HG03378 (cell line): ENCODE results near the gene SETD1A.
A peak's percentile ranks its signal among the peaks of the same experiment; 100 is the strongest.
"Not testable (repeated sequence)": the region's sequence is repeated elsewhere in the genome, so short reads cannot be mapped to it uniquely, and the experiment has no call there.

Source experiments
- ATAC-seq: cut with Tn5 transposase; IDR thresholded peaks from one replicate; pipeline ENCODE4 v1.9.1; 2021; ENCODE audit warnings: mild to moderate bottlenecking, moderate library complexity; ENCODE audit not compliant: unreplicated experiment

Gene SETD1A

DNA sequence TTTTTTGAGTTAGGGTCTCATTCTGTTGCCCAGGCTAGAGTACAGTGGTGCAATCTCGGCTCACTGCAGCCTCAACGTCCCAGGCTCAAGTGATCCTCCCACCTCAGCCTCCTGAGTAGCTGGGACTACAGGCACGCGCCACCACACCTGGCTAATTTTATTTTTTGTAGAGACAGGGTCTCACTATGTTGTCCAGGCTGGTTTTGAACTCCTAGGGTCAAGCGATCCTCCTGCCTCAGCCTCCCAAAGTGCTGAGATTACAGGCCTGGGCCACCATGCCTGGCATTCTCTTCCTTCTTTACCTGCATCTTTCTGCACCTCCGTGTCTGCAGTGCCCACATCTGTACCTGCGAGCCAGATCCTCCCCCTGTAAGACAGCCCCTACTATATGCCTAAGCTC is 54.3 kb downstream of the SETD1A start:
- not testable (repeated sequence) for ATAC-seq

GRCh38 chr16:31013292-31013691 is 55.7 kb downstream of the SETD1A start:
- not testable (repeated sequence) for ATAC-seq

GRCh38 chr16:31016018-31016417 is 58.5 kb downstream of the SETD1A start:
- ATAC-seq: no peak

GRCh38 chr16:31017756-31018155 is 60.2 kb downstream of the SETD1A start:
- ATAC-seq: not testable (repeated sequence)

- no peak for ATAC-seq
These were observed 63.0 kb downstream of the SETD1A start for GRCh38 chr16:31020536-31020935.

DNA sequence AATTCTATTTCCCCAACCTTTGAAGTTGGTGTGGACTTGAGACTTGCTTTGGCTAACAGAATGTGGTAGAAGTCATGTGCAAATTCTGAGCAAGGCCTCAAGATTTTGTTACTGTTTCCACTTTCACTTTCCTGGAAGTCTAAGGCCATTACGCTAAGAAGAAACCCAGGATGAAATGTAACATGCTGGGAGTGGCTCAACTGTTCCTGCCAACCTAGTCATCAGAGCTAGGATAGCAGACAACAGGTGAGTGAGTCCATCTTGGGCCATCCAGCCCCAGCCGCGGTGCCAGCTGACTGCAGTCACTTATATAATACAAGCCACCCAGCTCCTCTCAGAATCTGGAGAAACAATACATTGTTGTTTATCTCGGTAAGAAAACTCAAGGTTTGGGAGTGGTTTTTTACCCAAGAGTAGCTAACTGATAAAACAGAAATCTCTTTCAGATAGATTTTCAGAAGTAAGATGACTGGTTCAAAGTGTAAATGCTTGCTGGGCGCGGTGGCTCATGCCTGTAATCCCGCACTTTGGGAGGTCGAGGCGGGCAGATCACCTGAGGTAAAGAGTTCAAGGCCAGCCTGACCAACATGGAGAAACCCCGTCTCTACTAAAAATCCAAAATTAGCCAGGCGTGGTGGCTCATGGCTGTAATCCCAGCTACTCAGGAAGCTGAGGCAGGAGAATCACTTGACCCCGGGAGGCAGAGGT is 65.1 kb downstream of the SETD1A start:
- no peak for ATAC-seq

DNA sequence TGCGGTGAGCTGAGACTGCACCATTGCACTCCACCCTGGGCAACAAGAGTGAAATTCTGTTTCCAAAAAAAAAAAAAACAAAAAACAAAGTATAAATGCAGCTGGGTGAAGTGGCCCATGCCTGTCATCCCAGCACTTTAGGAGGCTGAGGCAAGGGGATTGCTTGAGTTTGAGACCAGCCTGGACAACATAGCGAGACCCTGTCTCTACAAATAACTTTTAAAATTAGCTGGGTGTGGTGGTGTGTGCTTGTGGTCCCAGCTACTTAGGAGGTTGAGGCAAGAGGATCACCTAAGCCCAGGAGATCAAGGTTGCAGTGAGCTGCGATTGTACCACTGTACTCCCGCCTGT is 65.7 kb downstream of the SETD1A start:
- ATAC-seq: no peak

- ATAC-seq: no peak
These were observed 66.2 kb downstream of the SETD1A start for GRCh38 chr16:31023627-31024226.

DNA sequence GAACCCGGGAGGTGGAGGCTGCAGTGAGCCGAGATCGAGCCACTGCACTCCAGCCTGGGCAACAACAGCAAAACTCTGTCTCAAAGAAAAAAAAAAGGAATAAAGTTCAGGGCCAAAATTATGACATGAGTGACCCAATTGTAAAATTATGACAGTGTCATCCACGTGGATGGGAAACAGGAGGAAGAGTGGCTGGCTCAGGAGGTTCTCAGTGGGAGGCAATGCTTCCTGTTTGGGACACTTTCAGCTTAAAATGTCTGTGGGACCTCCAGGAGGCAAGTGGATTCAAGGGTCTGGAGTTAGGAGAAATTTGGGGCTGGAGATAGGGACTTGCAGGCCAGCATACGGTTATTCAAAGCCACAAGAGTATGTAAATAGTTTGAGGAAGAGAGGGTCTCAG is 67.8 kb downstream of the SETD1A start:
- no peak for ATAC-seq

DNA sequence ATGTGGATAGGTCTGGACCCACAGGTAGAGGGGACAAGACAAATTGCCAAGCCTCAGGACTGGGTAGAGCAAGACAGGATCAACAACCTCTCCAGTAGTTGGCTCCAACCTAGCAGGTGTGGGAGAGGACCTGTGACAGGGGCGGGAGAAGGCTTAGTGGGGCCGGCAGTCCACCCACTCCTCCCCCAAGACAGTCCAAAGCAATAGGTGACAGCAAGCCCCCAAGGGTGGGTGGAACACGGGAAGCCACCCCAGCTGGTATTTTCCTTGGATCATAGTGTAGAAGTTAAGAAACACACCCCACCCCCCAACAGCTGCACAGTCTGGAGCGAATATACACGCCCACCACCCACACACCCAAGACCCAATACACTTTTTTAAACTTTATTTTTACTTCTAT is 71.7 kb downstream of the SETD1A start:
- no peak for ATAC-seq

- no peak for ATAC-seq
These were observed 73.7 kb downstream of the SETD1A start for GRCh38 chr16:31031276-31031675.

DNA sequence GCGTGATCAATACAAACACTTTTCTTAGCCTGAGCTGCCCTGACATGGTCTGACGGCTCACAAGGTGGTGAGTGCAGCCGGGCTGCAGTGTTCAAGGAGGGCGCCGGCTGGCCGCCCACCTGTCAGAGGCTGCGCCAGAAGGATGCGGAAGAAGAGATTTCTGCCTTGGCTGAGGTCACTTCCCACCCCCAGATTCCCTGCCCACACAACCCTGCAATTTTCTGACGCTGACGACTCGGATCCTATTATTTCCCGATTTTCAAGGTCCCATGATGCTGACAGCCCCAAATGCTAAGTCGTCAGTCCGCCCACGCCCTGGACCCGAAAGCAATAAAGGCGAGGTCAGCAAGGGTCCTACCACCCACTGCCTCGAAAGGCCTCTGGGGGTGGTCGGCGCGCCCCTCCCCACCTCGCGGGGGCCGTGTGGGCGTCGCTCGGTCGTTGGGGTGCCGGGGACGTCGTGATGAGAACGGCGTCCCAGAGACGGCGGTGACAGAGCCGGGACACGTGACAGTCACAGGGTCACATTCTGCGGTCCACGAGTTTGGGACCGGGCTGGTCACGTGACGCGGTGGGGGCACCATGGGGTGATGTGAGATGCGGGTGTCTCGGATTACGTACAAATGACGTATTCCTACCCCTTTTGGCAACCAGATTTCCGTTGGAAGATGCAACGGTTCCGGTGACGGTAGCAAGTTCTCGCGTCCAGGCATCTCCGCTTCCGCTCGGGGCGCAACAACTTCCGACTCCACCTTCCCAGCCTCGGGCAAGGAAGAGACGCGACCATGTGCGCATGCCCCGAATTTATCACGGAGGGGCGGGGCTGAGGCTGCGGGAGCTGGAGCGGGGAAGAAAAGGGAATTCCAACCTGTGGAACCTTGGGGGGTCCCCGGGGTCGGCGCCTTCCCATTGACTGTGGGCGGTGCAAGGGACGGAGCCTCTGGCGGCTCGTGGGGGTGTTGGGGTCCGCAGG is 75.5 kb downstream of the SETD1A start, which contains the start of gene STX4:
TSS of gene STX4 (plus strand) at position 823 of the 973 bp plus-strand sequence. CDS start 248 bp downstream, outside the sequence.
- peak; percentile 80 for ATAC-seq

GRCh38 chr16:31033709-31034492 is 76.3 kb downstream of the SETD1A start:
- ATAC-seq: peak; percentile 40
